ENCODE results near the gene TMEM138.
A peak's percentile ranks its signal among the peaks of the same experiment; 100 is the strongest.

The TMEM138 gene

DNA sequence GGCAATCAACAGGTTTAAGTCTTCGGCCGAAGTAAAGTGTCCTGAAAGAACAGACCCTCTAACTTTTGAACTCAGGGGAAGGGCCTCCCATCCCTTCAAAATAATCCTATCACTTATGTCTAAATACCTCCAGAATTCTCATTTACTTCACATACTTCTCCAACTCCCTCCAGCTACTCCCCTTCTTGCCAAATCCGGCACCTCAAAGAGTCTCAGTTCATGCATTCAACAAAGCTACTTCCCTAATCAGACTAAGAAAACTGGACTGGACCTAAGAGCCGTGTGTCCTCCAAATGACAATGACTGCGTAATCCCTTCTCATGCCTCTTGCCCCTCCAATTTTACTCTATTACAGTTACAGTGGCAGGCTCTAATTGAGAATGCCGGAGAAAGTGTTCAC is 30.5 kb upstream of the TMEM138 start:
- peaks cover 72% of the 10 kb centered on the region for H3K79me2 ChIP-seq (ENCODE audit: control insufficient read depth, low read length)

DNA sequence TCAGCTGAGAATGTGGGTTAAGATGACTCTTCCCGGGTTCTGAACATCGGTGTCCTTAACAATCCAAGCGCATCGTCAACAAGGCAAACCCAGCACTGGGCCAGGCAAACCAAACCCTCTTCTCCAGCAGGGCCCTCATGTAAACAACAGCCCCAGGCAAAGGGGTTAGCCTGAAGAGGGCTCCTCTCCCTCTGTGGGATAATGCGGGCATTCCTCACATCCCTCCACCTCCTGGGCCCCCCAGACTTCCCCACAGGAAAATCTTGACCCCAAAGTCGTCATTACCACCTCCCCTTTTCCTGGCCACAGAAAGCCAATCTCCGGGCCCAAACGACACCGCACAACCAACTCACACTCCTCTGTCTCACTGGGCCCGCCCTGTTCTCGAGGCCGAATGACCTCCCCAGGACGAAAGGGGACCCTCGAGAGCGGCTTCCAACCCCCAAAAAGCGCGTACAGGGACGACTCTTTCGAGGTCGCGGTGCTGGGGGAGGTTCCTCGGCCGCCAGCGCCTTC is 29.8 kb upstream of the TMEM138 start:
- Histone ChIP-seq H3K79me2 (ENCODE audit: control insufficient read depth, low read length) (peaks cover 65% of the 10 kb centered on the region), H3K36me3 (ENCODE audit: control insufficient read depth, low read length) (peaks cover 49% of the 10 kb centered on the region), H3K4me1 (ENCODE audit: control insufficient read depth, low read length) (peaks cover 48% of the 10 kb centered on the region), H3K27me3 (ENCODE audit: control insufficient read depth, low read length) (no peaks in the 10 kb centered on the region), H4K20me1 (ENCODE audit: control insufficient read depth, insufficient read depth, low read depth, low read length) (peaks cover 15% of the 10 kb centered on the region), H3F3A (ENCODE audit: control insufficient read depth, insufficient read depth) (0 out of 2 replicates have a peak, but pooled peaks cover 2% of the 10 kb centered on the region), H3K4me3 (ENCODE audit: low read length) (peak overlapping the region; percentile 78), H3K27ac (ENCODE audit: low read depth, low read length) (peak overlapping the region; percentile 43), H3K9me3 (ENCODE audit: control insufficient read depth, insufficient read depth, low read length) (no peaks in the 10 kb centered on the region), H3K4me2 (ENCODE audit: low read length) (peak overlapping the region; percentile 91), H3K9me2 (replicated peaks; ENCODE audit: control insufficient read depth, low read length) (no peaks in the 10 kb centered on the region)
- TF ChIP-seq, protein P1, sequence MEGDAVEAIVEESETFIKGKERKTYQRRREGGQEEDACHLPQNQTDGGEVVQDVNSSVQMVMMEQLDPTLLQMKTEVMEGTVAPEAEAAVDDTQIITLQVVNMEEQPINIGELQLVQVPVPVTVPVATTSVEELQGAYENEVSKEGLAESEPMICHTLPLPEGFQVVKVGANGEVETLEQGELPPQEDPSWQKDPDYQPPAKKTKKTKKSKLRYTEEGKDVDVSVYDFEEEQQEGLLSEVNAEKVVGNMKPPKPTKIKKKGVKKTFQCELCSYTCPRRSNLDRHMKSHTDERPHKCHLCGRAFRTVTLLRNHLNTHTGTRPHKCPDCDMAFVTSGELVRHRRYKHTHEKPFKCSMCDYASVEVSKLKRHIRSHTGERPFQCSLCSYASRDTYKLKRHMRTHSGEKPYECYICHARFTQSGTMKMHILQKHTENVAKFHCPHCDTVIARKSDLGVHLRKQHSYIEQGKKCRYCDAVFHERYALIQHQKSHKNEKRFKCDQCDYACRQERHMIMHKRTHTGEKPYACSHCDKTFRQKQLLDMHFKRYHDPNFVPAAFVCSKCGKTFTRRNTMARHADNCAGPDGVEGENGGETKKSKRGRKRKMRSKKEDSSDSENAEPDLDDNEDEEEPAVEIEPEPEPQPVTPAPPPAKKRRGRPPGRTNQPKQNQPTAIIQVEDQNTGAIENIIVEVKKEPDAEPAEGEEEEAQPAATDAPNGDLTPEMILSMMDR (IDR thresholded peaks at IDR 0.05; ENCODE audit: low read depth, low read length, poor library complexity, severe bottlenecking): no peak
- no peak for TF ChIP-seq EZH2phosphoT487 (IDR thresholded peaks at IDR 0.05; ENCODE audit: borderline replicate concordance, low read length)

More for the DNA sequence above, 30.5 kb upstream of the TMEM138 start:
- Histone ChIP-seq H3K9me3 (ENCODE audit: control insufficient read depth, insufficient read depth, low read length) (no peaks in the 10 kb centered on the region), H3K27ac (ENCODE audit: low read depth, low read length) (no peak overlapping the region), H3K27me3 (ENCODE audit: control insufficient read depth, low read length) (no peaks in the 10 kb centered on the region), H4K20me1 (ENCODE audit: control insufficient read depth, insufficient read depth, low read depth, low read length) (peaks cover 15% of the 10 kb centered on the region), H3K36me3 (ENCODE audit: control insufficient read depth, low read length) (peaks cover 56% of the 10 kb centered on the region), H3K4me1 (ENCODE audit: control insufficient read depth, low read length) (peaks cover 46% of the 10 kb centered on the region), H3K4me2 (ENCODE audit: low read length) (peak overlapping the region; percentile 91), H3K9me2 (replicated peaks; ENCODE audit: control insufficient read depth, low read length) (no peaks in the 10 kb centered on the region), H3K4me3 (ENCODE audit: low read length) (peak overlapping the region; percentile 78), H3F3A (ENCODE audit: control insufficient read depth, insufficient read depth) (0 out of 2 replicates have a peak, but pooled peaks cover 2% of the 10 kb centered on the region)
- TF ChIP-seq EZH2phosphoT487 (IDR thresholded peaks at IDR 0.05; ENCODE audit: borderline replicate concordance, low read length): no peak
- TF ChIP-seq, protein P1 (IDR thresholded peaks at IDR 0.05; ENCODE audit: low read depth, low read length, poor library complexity, severe bottlenecking): no peak

DNA sequence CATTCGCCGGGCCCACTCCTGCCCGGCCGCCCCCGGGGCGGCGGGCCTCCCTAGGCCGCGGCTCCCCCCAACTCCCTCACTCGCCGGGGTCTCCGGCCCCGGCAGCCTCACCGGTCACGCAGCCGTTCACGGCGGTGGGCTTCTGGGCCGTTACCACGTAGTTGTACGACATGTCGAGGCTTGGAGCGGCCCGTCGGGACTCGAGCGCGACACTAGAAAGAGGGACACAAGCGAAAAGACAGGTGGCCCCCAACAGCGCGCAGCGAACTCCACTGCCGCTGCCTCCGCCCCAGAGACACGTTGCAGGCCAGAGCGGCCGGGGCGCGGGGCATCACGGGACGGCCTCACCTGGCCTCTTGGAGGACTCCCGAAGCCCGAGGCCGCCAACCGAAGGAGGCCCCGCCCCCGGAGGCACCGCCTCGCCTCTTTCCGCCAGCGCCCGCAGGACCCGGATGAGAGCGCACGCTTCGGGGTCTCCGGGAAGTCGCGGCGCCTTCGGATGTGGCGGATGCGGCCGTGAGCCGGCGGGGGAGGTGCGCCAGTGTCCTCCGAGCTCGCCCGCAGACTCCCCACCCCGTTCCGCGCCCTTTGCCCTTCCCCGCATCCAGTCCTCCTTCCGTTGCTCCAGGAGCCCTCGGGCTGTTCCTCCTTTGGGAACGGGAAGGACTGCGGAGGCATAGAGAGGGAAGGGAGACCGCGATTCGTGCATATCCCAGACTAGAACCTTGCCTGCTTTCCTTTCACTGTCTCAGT is 29.2 kb upstream of the TMEM138 start, which contains the start of the genes DDB1 and TKFC:
Gene DDB1 (minus strand): TSS at position 309 of the 753 bp plus-strand sequence. CDS start 137 bp downstream, at position 172.
Gene TKFC (plus strand): TSS at position 432 of the 753 bp plus-strand sequence. CDS start 1,501 bp downstream, outside the sequence.
- Histone ChIP-seq H3K4me1 (ENCODE audit: control insufficient read depth, low read length) (peaks cover 48% of the 10 kb centered on the region), H3K36me3 (ENCODE audit: control insufficient read depth, low read length) (peaks cover 43% of the 10 kb centered on the region), H4K20me1 (ENCODE audit: control insufficient read depth, insufficient read depth, low read depth, low read length) (peaks cover 15% of the 10 kb centered on the region), H3K4me3 (ENCODE audit: low read length) (peak within 1 kb of the TSS; percentile 78), H3K9me3 (ENCODE audit: control insufficient read depth, insufficient read depth, low read length) (no peaks in the 10 kb centered on the region), H3K79me2 (ENCODE audit: control insufficient read depth, low read length) (peaks cover 58% of the 10 kb centered on the region), H3K27me3 (ENCODE audit: control insufficient read depth, low read length) (no peaks in the 10 kb centered on the region), H3F3A (ENCODE audit: control insufficient read depth, insufficient read depth) (0 out of 2 replicates have a peak, but pooled peaks cover 4% of the 10 kb centered on the region), H3K27ac (ENCODE audit: low read depth, low read length) (peak within 1 kb of the TSS; percentile 74), H3K4me2 (ENCODE audit: low read length) (peak within 1 kb of the TSS; percentile 91), H3K9me2 (replicated peaks; ENCODE audit: control insufficient read depth, low read length) (no peaks in the 10 kb centered on the region)
- TF ChIP-seq, protein P1 (IDR thresholded peaks at IDR 0.05; ENCODE audit: low read depth, low read length, poor library complexity, severe bottlenecking): peak; percentile 10
- TF ChIP-seq EZH2phosphoT487 (IDR thresholded peaks at IDR 0.05; ENCODE audit: borderline replicate concordance, low read length): no peak
